GM12875 (cell line): Measurements from ENCODE around the gene RIOK1.

ENCODE experiments used
- H3K4me3 ChIP-seq: one replicate; pipeline ENCODE4 v1.5.1; 2011; ENCODE audit warnings: low read depth, low read length, control low read depth
- TF ChIP-seq, protein P1 (sequence below): IDR thresholded peaks from 2 replicates; pipeline ENCODE4 v1.5.1; 2011; ENCODE audit warnings: low read depth, mild to moderate bottlenecking, control low read depth, inconsistent platforms, low read length, moderate library complexity, borderline replicate concordance; ENCODE audit not compliant: insufficient read depth

Gene RIOK1

DNA sequence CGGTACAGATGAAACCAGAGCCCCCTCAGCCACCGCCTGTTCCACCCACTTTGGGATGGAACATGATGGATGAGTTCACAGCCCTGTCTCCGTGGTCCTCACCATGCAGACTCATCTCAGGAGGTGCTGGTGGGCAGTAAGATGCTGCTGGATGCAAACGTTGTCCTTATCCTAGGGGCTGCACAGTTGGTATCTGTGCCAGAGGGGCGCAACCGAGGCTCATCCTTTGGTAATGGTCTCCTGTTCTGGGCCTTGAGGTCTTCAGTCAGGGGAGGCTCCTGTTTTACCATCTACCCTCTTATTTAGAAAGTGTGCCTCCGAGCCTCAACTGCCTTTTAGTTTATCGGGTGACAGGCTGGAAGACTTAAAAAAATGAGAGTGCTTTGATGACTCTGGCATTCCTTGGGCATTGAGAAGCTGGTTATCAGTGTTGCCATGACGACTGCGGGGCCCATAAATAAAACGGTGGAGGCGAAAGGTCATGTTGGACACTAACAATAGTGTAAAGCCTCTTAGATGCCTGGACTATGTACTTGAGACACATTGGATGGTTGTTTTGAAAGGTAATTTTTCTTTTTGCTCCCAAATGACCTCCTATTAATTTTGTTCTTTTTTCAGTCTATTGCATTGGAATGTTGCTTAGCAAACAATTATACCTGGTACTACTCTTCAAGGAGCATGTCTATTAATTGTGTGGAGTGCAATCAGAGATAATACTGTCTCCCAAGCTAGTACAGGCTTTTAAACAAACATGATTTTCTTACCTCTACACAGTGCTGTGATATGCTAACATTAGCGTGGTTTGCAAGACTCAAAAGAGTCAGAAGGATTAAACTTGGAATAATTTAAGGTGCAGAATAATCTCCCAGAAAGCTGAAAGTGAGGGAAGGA, 77.6 kb downstream of the RIOK1 start:
- TF ChIP-seq, protein P1, sequence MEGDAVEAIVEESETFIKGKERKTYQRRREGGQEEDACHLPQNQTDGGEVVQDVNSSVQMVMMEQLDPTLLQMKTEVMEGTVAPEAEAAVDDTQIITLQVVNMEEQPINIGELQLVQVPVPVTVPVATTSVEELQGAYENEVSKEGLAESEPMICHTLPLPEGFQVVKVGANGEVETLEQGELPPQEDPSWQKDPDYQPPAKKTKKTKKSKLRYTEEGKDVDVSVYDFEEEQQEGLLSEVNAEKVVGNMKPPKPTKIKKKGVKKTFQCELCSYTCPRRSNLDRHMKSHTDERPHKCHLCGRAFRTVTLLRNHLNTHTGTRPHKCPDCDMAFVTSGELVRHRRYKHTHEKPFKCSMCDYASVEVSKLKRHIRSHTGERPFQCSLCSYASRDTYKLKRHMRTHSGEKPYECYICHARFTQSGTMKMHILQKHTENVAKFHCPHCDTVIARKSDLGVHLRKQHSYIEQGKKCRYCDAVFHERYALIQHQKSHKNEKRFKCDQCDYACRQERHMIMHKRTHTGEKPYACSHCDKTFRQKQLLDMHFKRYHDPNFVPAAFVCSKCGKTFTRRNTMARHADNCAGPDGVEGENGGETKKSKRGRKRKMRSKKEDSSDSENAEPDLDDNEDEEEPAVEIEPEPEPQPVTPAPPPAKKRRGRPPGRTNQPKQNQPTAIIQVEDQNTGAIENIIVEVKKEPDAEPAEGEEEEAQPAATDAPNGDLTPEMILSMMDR, result no peak
- no peak overlapping the region for H3K4me3 ChIP-seq
